ENCODE data around the gene PLEKHA5.
"Not testable (repeated sequence)": the region's sequence is repeated elsewhere in the genome, so short reads cannot be mapped to it uniquely, and the experiment has no call there.

Gene PLEKHA5

DNA sequence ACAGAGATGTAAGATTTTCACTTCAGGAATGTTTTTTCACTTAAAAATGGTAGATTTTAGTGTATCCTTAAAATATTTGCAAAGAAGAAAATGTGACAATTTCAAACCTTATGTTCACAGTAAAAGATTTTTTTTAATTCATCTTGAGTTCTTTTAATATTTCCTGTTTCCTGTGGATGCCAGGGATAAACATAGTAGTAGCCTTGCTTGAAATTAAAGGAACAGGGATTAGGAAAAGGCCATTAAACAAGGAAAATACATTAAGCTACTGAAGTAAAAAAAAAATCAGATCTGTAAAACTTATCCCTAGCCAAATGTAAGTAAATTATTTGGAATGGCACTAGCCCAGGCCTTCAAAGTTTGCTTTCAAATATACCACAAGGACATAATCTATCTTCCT lies 171.7 kb downstream of the PLEKHA5 start:
- Histone ChIP-seq H3K27ac (no peak overlapping the region), H3K4me3 (no peak overlapping the region)
- TF ChIP-seq CTCF (IDR thresholded peaks at IDR 0.05): no peak
- DNase-seq (ENCODE audit: low spot score): no peak

GRCh38 chr12:19301688-19302087 lies 172.2 kb downstream of the PLEKHA5 start:
- DNase-seq (ENCODE audit: low spot score): no peak
- Histone ChIP-seq H3K27ac (no peak overlapping the region), H3K4me3 (no peak overlapping the region)
- no peak for TF ChIP-seq CTCF (IDR thresholded peaks at IDR 0.05)

DNA sequence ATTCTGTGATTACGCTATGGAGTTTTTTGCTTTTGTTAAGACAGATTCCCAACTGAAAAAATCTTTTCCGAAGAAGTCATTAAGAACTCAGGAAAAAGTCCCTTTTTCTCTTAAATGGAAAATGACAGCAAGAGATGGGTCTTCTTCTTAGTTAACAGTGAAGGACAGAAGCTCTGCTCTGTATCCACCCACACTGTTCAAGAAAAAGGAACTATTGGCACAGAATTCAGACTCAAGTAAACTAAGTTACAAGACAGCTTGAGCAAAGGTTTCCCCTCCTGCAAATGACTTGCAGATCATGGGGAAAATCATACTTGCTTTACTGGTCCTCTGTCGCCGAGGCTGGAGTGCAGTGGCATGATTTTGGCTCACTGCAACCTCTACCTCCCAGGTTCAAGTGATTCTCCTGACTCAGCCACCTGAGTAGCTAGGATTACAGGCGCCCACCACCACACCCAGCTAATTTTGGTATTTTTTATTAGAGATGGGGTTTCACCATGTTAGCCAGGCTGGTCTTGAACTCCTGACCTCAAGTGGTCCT lies 172.6 kb downstream of the PLEKHA5 start:
- Histone ChIP-seq H3K27ac (no peak overlapping the region), H3K4me3 (no peak overlapping the region)
- DNase-seq (ENCODE audit: low spot score): no peak
- TF ChIP-seq CTCF (IDR thresholded peaks at IDR 0.05): no peak

- H3K4me3 ChIP-seq: no peak overlapping the region
- no peak for TF ChIP-seq CTCF (IDR thresholded peaks at IDR 0.05)
- DNase-seq (ENCODE audit: low spot score): no peak
- no peak overlapping the region for H3K27ac ChIP-seq
These were observed 174.0 kb downstream of the PLEKHA5 start for GRCh38 chr12:19303496-19303895.

- TF ChIP-seq CTCF (IDR thresholded peaks at IDR 0.05): no peak
- H3K4me3 ChIP-seq: no peak overlapping the region
- DNase-seq (ENCODE audit: low spot score): no peak
- no peak overlapping the region for H3K27ac ChIP-seq
These were observed 174.7 kb downstream of the PLEKHA5 start for GRCh38 chr12:19304149-19304750.

DNA sequence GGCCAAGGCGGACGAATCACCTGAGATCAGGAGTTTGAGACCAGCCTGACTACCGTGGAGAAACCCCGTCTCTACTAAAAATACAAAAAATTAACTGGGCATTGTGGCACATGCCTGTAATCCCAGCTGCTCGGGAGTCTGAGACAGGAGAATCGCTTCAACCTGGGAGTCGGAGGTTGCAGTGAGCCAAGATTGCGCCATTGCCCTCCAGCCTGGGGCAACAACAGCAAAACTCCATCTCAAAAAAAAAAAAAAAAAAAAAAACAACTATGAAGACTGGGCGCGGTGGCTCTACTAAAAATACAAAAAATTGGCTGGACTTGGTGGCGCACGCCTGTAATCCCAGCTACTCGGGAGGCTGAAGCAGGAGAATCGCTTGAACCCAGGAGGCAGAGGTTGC lies 176.1 kb downstream of the PLEKHA5 start:
- DNase-seq (ENCODE audit: low spot score); H3K27ac ChIP-seq; H3K4me3 ChIP-seq: not testable (repeated sequence)

DNA sequence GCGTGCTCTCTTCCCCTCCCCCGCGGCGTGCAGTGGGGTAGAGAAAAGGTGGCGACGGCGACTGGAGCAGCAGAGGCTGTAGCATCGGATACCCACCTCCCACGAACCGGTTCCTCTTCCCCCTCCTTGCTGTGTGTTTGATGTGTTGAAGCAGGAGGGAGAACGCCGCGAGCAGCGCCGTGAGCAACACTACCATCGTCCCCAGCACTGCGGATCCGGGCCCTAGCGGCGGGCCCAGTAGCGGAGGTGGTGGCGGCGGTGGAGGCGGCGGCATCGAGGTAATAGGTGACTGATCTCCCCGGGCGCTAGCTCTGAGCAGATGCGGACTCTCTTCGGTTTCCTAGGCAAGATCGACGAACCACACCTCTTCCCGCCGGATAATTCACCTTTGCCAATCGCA lies 176.8 kb downstream of the PLEKHA5 start:
- TF ChIP-seq CTCF (IDR thresholded peaks at IDR 0.05): no peak
- DNase-seq (ENCODE audit: low spot score): no peak
- no peak overlapping the region for H3K27ac ChIP-seq
- no peak overlapping the region for H3K4me3 ChIP-seq

All from coronary artery (tissue), 2 donors.